Occipital lobe (tissue), 2 donors: Measurements from ENCODE around the gene GOSR2. TPM values are rescaled to one million over a fixed set of nuclear protein-coding genes. Genes with fewer than 3 reads are reported as not detected.

ENCODE experiments used
- DNase-seq: peaks from one replicate; lab custom pipeline; 2025; lab: John Stamatoyannopoulos, UW
- total RNA-seq: library from RNA; depleted of rRNA; stranded (reverse); fragments of >200 nt; gene quantifications from one replicate; pipeline ENCODE4 v1.2.3, GENCODE V29; 2014

Gene GOSR2
- 40.7 TPM for total RNA-seq

GRCh38 chr17:46922804-46923635 is at the start of gene GOSR2:
TSS of gene GOSR2 (plus strand) at chr17:46923160. CDS start at chr17:46923193, 33 bp downstream.
- DNase-seq = peak; percentile 84

GRCh38 chr17:46873941-46874645 is 48.9 kb upstream of the GOSR2 start:
- DNase-seq = no peak

GRCh38 chr17:46874906-46875305 is 48.1 kb upstream of the GOSR2 start:
- no peak for DNase-seq

- no peak for DNase-seq
These were observed 47.1 kb upstream of the GOSR2 start for GRCh38 chr17:46875849-46876352.

GRCh38 chr17:46876353-46876887 is 46.5 kb upstream of the GOSR2 start:
- no peak for DNase-seq

GRCh38 chr17:46876926-46877325 is 46.0 kb upstream of the GOSR2 start:
- no peak for DNase-seq

- DNase-seq = no peak
These were observed 45.5 kb upstream of the GOSR2 start for GRCh38 chr17:46877466-46877865.

GRCh38 chr17:46878055-46878454 is 44.9 kb upstream of the GOSR2 start:
- no peak for DNase-seq

- no peak for DNase-seq
These were observed 43.9 kb upstream of the GOSR2 start for GRCh38 chr17:46879101-46879500.

- DNase-seq = no peak
These were observed 41.9 kb upstream of the GOSR2 start for GRCh38 chr17:46881015-46881414.

- DNase-seq = no peak
These were observed 40.3 kb upstream of the GOSR2 start for GRCh38 chr17:46882666-46883065.

- no peak for DNase-seq
These were observed 39.0 kb upstream of the GOSR2 start for GRCh38 chr17:46883871-46884520.

GRCh38 chr17:46884552-46884951 is 38.4 kb upstream of the GOSR2 start:
- DNase-seq = no peak

- no peak for DNase-seq
These were observed 37.3 kb upstream of the GOSR2 start for GRCh38 chr17:46885415-46886309.

GRCh38 chr17:46886310-46886663 is 36.7 kb upstream of the GOSR2 start:
- no peak for DNase-seq

- no peak for DNase-seq
These were observed 35.2 kb upstream of the GOSR2 start for GRCh38 chr17:46887717-46888116.

GRCh38 chr17:46888727-46889126 is 34.2 kb upstream of the GOSR2 start:
- DNase-seq = no peak

- no peak for DNase-seq
These were observed 33.4 kb upstream of the GOSR2 start for GRCh38 chr17:46889519-46889918.

GRCh38 chr17:46889992-46890564 is 32.9 kb upstream of the GOSR2 start:
- no peak for DNase-seq

- no peak for DNase-seq
These were observed 32.3 kb upstream of the GOSR2 start for GRCh38 chr17:46890638-46891037.
